H1 (cell line): ENCODE measurements around the gene SRPK3. TPM values are rescaled to one million over a fixed set of nuclear protein-coding genes. Genes with fewer than 3 reads are reported as not detected.

ENCODE experiments used
- CTCF ChIA-PET: fragments of 300-600 bp; sonication (Branson Sonifier 250); formaldehyde crosslinking; loops from one replicate; lab custom pipeline; 2021; ENCODE audit not compliant: partially characterized antibody; lab: Charles Lee
- POLR2A ChIA-PET: fragments of 300-600 bp; sonication (Branson Sonifier 250); formaldehyde crosslinking; loops from one replicate; lab custom pipeline; 2021; ENCODE audit warnings: inconsistent platforms; ENCODE audit not compliant: partially characterized antibody; lab: Charles Lee
- DNase-seq, 2 experiments: peaks; one replicate each; pipeline versions ENCODE4 v3.0.0 to v3.0.0-alpha.2; 2010 to 2022; ENCODE audit warnings: low spot score in 2 of 2, low read depth in 1 of 2, mixed read lengths in 1 of 2
- FAIRE-seq: peaks from 2 replicates; lab custom pipeline; 2011; peaks lifted over from hg19 to GRCh38; lab: Jason Lieb, UNC
- H2AFZ ChIP-seq: 2 replicates; pipeline ENCODE4 v1.8.1; 2012; ENCODE audit warnings: low read length, inconsistent platforms
- H2AK5ac ChIP-seq: 2 replicates; pipeline ENCODE4 v1.6.1; 2013; ENCODE audit warnings: low read depth, low read length
- H2BK120ac ChIP-seq: replicated peaks from 2 replicates; pipeline ENCODE3; 2013; ENCODE audit warnings: low read depth, low read length, inconsistent platforms
- H2BK12ac ChIP-seq: 2 replicates; pipeline ENCODE4 v1.6.1; 2013; ENCODE audit warnings: low read depth, low read length
- H2BK15ac ChIP-seq: 2 replicates; pipeline ENCODE4 v1.6.1; 2013; ENCODE audit warnings: low read length
- H2BK20ac ChIP-seq: 2 replicates; pipeline ENCODE4 v1.6.1; 2013; ENCODE audit warnings: low read length
- H2BK5ac ChIP-seq: 2 replicates; pipeline ENCODE4 v1.6.1; 2013; ENCODE audit warnings: low read depth, low read length
- H3K14ac ChIP-seq: 2 replicates; pipeline ENCODE4 v1.6.1; 2013; ENCODE audit warnings: inconsistent platforms; ENCODE audit not compliant: insufficient read length
- H3K18ac ChIP-seq: 2 replicates; pipeline ENCODE4 v1.6.1; 2013; ENCODE audit warnings: low read length; ENCODE audit errors: extremely low read depth
- H3K23ac ChIP-seq: 2 replicates; pipeline ENCODE4 v1.6.1; 2013; ENCODE audit warnings: inconsistent platforms; ENCODE audit not compliant: insufficient read length
- H3K23me2 ChIP-seq: 2 replicates; pipeline ENCODE4 v1.6.1; 2013; ENCODE audit warnings: low read depth, low read length
- H3K27ac ChIP-seq: 2 replicates; pipeline ENCODE4 v1.6.1; 2011; ENCODE audit warnings: low read depth, low read length, inconsistent platforms
- H3K27me3 ChIP-seq, 4 experiments: replicated peaks in 1 of 4; 1 replicate in 1 of 4; 2 replicates in 3 of 4; pipeline versions ENCODE4 v1.6.1 to v1.8.1; 2011 to 2013; ENCODE audit warnings: low read length in 3 of 4, mild to moderate bottlenecking in 3 of 4, inconsistent platforms in 2 of 4, mixed read lengths in 2 of 4, moderate library complexity in 1 of 4; ENCODE audit not compliant: control insufficient read depth in 3 of 4, insufficient read depth in 3 of 4; ENCODE audit errors: extremely low read depth in 1 of 4
- H3K36me3 ChIP-seq, 4 experiments: 2 replicates each; pipeline versions ENCODE4 v1.6.1 to v1.8.1; 2011 to 2013; ENCODE audit warnings: mild to moderate bottlenecking in 4 of 4, low read length in 3 of 4, moderate library complexity in 2 of 4, control low read depth in 1 of 4, inconsistent platforms in 1 of 4; ENCODE audit not compliant: insufficient read depth in 4 of 4, control insufficient read depth in 2 of 4
- H3K4ac ChIP-seq: replicated peaks from 2 replicates; pipeline ENCODE3; 2013; ENCODE audit warnings: low read length, low read depth, mixed read lengths, inconsistent platforms; ENCODE audit not compliant: insufficient read length
- H3K4me1 ChIP-seq, 4 experiments: replicated peaks in 1 of 4; 1 replicate in 1 of 4; 2 replicates in 3 of 4; pipeline versions ENCODE4 v1.6.1 to v1.8.1; 2011 to 2013; ENCODE audit warnings: low read length in 3 of 4, inconsistent platforms in 2 of 4, mixed read lengths in 1 of 4; ENCODE audit not compliant: insufficient read depth in 4 of 4, control insufficient read depth in 3 of 4
- H3K4me2 ChIP-seq, 2 experiments: 2 replicates each; pipeline versions ENCODE4 v1.6.1 to v1.8.1; 2011 to 2013; ENCODE audit warnings: low read depth in 2 of 2, low read length in 2 of 2, control low read depth in 1 of 2, inconsistent platforms in 1 of 2, mild to moderate bottlenecking in 1 of 2; ENCODE audit not compliant: insufficient read depth in 1 of 2
- H3K4me3 ChIP-seq, 4 experiments: fragments of 200-600, 300-600 bp in 1 of 4; sonication (generic), shearing (Covaris generic), sonication (Bioruptor Twin) in 1 of 4; 2 replicates each; pipeline versions ENCODE4 v1.5.1 to v1.8.1; 2011 to 2016; ENCODE audit warnings: low read length in 4 of 4, low read depth in 3 of 4, control low read depth in 2 of 4, inconsistent platforms in 2 of 4, mild to moderate bottlenecking in 2 of 4, mixed read lengths in 1 of 4, moderate library complexity in 1 of 4; ENCODE audit not compliant: insufficient read depth in 2 of 4; ENCODE audit errors: extremely low read depth in 1 of 4
- H3K56ac ChIP-seq: replicated peaks from 2 replicates; pipeline ENCODE3; 2013; ENCODE audit warnings: low read depth, mild to moderate bottlenecking, mixed read lengths, low read length, inconsistent platforms; ENCODE audit not compliant: insufficient read length
- H3K79me1 ChIP-seq: 2 replicates; pipeline ENCODE4 v1.6.1; 2013; ENCODE audit warnings: low read depth, low read length, control low read depth
- H3K79me2 ChIP-seq, 2 experiments: 2 replicates each; pipeline versions ENCODE4 v1.6.1 to v1.8.1; 2012 to 2013; ENCODE audit warnings: low read length in 2 of 2, mild to moderate bottlenecking in 2 of 2, inconsistent platforms in 1 of 2; ENCODE audit not compliant: insufficient read depth in 2 of 2, control insufficient read depth in 1 of 2
- H3K9ac ChIP-seq, 4 experiments: replicated peaks in 1 of 4; 1 replicate in 1 of 4; 2 replicates in 3 of 4; pipeline versions ENCODE4 v1.6.1 to v1.8.1; 2011 to 2013; ENCODE audit warnings: low read depth in 3 of 4, low read length in 3 of 4, control low read depth in 2 of 4, mild to moderate bottlenecking in 2 of 4, moderate library complexity in 2 of 4, inconsistent platforms in 1 of 4; ENCODE audit errors: extremely low read depth in 1 of 4
- H3K9me3 ChIP-seq, 2 experiments: 2 replicates each; pipeline versions ENCODE4 v1.6.1 to v1.8.1; 2012 to 2013; ENCODE audit warnings: mild to moderate bottlenecking in 2 of 2, moderate library complexity in 2 of 2, control low read depth in 1 of 2, inconsistent platforms in 1 of 2, low read depth in 1 of 2, low read length in 1 of 2, mixed read lengths in 1 of 2; ENCODE audit not compliant: insufficient read depth in 2 of 2
- H4K20me1 ChIP-seq, 2 experiments: replicated peaks in 1 of 2; 2 replicates each; pipeline versions ENCODE3 to v1.8.1; 2011 to 2013; ENCODE audit warnings: inconsistent platforms in 2 of 2, low read length in 2 of 2, mild to moderate bottlenecking in 1 of 2; ENCODE audit not compliant: insufficient read depth in 2 of 2, control insufficient read depth in 1 of 2
- H4K5ac ChIP-seq: 2 replicates; pipeline ENCODE4 v1.6.1; 2013; ENCODE audit warnings: low read length, low read depth, mixed read lengths, inconsistent platforms; ENCODE audit not compliant: insufficient read length
- H4K8ac ChIP-seq: 2 replicates; pipeline ENCODE4 v1.8.0; 2013; ENCODE audit warnings: mild to moderate bottlenecking, moderate library complexity, low read length, inconsistent platforms; ENCODE audit not compliant: insufficient read depth; ENCODE audit errors: extremely low read depth
- H4K91ac ChIP-seq: replicated peaks from 2 replicates; pipeline ENCODE3; 2013; ENCODE audit warnings: low read length, mixed read lengths, inconsistent platforms; ENCODE audit not compliant: insufficient read length
- CBX8 ChIP-seq: fragments of 300-800, 300-1000 bp; sonication (generic); IDR thresholded peaks from 2 replicates; pipeline ENCODE4 v1.7.1; 2016; ENCODE audit warnings: low read depth, low read length, borderline replicate concordance
- WGBS, 2 experiments: shearing (Covaris generic) in 1 of 2; methylation state at CpG; one replicate each; pipeline versions ENCODE4 v1.1.6 to v1.1.7; 2013 to 2015; ENCODE audit warnings: low lambda C conversion rate in 2 of 2, mixed read lengths in 2 of 2, inconsistent platforms in 1 of 2, low coverage in 1 of 2, missing lambda C conversion rate in 1 of 2; ENCODE audit not compliant: insufficient replicate concordance in 2 of 2, insufficient coverage in 1 of 2, insufficient read length in 1 of 2; ENCODE audit errors: extremely low coverage in 1 of 2, missing lambda C conversion rate in 1 of 2; 5-methylcytosine and 5-hydroxymethylcytosine counted together
- polyA plus RNA-seq, 7 experiments: library from polyadenylated mRNA; depleted of rRNA in 3 of 7; stranded (reverse) in 5 of 7; unstranded in 2 of 7; fragments of >200 nt in 5 of 7; fragments of 200-250 nt in 2 of 7; gene quantifications; 1 replicate in 5 of 7; 2 replicates in 1 of 7; 4 replicates in 1 of 7; pipeline versions ENCODE4 v1.2.1 to v1.2.3, GENCODE V29; 2011 to 2013; ENCODE audit warnings: missing spikeins in 2 of 7, mixed read lengths in 2 of 7
- total RNA-seq: library from RNA; stranded (reverse); fragmentation: NEBNext Ultra II Directional; extraction: Animal tissue kit (Norgen Biotek cat#: 25700); gene quantifications from 2 replicates; pipeline ENCODE4 v1.2.1, GENCODE V29; 2021

The SRPK3 gene
- total and polyA plus RNA-seq, 2 of the 8 experiments (the other 6 are each of a cell fraction or from before 2014, with no cell fraction given): not detected

DNA sequence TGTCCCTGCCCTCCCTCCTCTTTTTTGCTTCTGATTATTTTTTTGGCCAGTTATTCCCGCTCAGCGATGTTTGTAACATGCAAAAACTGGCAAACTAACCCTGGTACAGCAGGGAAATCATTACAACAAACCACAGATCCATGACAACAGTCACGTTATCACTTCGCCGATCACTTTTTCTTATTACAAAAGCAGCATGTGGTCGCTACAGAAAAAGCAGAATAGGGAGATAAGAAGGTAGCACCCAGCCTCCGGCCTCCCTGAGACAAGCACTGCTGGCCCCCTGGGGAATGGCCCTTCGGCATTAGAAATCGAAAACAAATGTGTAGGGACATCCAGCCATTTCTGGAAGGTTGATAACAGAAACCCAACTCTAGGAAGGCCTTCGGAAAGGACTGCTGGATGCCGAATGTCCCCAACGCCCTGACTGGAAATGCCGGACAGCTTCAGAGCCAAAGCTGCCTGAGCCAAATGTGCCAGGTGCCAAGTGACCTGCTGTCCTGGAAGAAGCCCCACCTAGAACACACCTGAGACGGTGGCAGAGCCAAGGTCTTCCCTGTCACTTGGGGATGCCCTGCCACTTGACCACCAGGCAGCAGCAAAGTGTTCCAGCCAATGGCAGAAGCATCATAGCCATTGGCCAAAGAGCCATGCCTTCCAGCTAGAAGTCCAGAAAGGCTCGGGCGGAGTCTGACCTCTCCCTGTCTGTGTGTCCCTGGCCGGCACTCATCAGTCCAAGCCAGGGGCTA lies 10.4 kb downstream of the SRPK3 start:
- peaks cover 0 to 34% of the 10 kb centered on the region in 2 experiments; a peak in 1 of 4 replicates for H3K79me2 ChIP-seq
- H3K4me1 ChIP-seq: peaks cover 0 to 17% (median 5%) of the 10 kb centered on the region in 4 experiments; a peak in 4 of 7 replicates
- H2BK12ac ChIP-seq: no peak overlapping the region
- H3K18ac ChIP-seq: no peak overlapping the region
- no peak overlapping the region for H3K4ac ChIP-seq
- POLR2A ChIA-PET: interaction anchor here (1.4 to 1.6 kb wide), 2 partner anchors 9 to 10 kb away, joined by 3 read pairs; no protein-coding TSS in a partner anchor
- H4K5ac ChIP-seq: no peak overlapping the region
- FAIRE-seq (no peak), DNase-seq (no peak)
- H3K36me3 ChIP-seq: peaks cover 0 to 10% (median 0%) of the 10 kb centered on the region in 4 experiments; a peak in 3 of 8 replicates
- no peak overlapping the region for H2BK5ac ChIP-seq
- CTCF ChIA-PET: interaction anchor here (3.0 kb wide), 1 partner anchor 9 kb away, joined by 14 read pairs; no protein-coding TSS in a partner anchor
- TF ChIP-seq CBX8: no peak
- no peak overlapping the region for H2BK20ac ChIP-seq
- no peak overlapping the region for H3K23ac ChIP-seq
- no peak overlapping the region for H2AK5ac ChIP-seq
- no peaks in the 10 kb centered on the region; the same call in none of the 2 replicates for H3K79me1 ChIP-seq
- no peaks in the 10 kb centered on the region for H3K9me3 ChIP-seq
- H2BK120ac ChIP-seq: no peak overlapping the region
- H3K27me3 ChIP-seq: no peaks in the 10 kb centered on the region
- WGBS, 2 experiments: 91% methylated on average over 15 of the region's 17 CpGs; no CpG with 5 or more reads in 1 of the 2 experiments
- H3K4me3 ChIP-seq: no peak overlapping the region
- no peak overlapping the region for H2AFZ ChIP-seq
- H3K27ac ChIP-seq: no peak overlapping the region
- peaks cover 2% of the 10 kb centered on the region; the same call in 1 of the 2 replicates for H3K23me2 ChIP-seq
- H4K20me1 ChIP-seq: peaks cover 0 to 6% of the 10 kb centered on the region in 2 experiments
- H3K56ac ChIP-seq: no peak overlapping the region
- no peak overlapping the region for H4K8ac ChIP-seq
- H4K91ac ChIP-seq: no peak overlapping the region
- H3K9ac ChIP-seq: no peak overlapping the region
- no peak overlapping the region for H2BK15ac ChIP-seq
- no peak overlapping the region for H3K4me2 ChIP-seq
- H3K14ac ChIP-seq: no peak overlapping the region
